SHP77 treated with DMSO at 0.1 percent for 48 hours (cell line): ENCODE data around the gene ZNF277.
A peak's percentile ranks its signal among the peaks of the same experiment; 100 is the strongest.

Experiments
- DNase-seq: peaks from one replicate; lab custom pipeline; 2025; lab: John Stamatoyannopoulos, UW

The ZNF277 gene

DNA sequence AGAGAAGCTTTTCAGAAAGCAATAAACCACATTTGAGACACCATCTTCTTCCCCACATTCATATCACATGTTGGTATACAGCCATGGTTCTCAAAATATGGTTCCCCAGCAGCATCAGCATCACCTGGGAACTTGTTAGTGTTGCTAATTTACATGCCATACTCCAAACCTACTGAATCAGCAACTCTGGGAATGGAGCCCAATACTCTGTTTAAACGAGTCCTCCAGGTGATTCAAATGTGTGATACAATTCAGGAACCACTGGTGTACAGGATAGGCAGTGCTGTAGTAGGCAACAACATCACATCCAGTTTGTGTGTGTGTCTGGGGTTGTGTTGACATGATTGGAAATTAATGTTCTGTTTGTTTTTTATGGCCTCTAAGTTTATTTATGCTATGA is 47.7 kb downstream of the ZNF277 start:
- DNase-seq = no peak

GRCh38 chr7:112254709-112255387 is 48.4 kb downstream of the ZNF277 start:
- no peak for DNase-seq

- DNase-seq = no peak
Measured at GRCh38 chr7:112255388-112255720, 48.9 kb downstream of the ZNF277 start.

GRCh38 chr7:112257073-112257472 is 50.6 kb downstream of the ZNF277 start:
- DNase-seq = no peak

DNA sequence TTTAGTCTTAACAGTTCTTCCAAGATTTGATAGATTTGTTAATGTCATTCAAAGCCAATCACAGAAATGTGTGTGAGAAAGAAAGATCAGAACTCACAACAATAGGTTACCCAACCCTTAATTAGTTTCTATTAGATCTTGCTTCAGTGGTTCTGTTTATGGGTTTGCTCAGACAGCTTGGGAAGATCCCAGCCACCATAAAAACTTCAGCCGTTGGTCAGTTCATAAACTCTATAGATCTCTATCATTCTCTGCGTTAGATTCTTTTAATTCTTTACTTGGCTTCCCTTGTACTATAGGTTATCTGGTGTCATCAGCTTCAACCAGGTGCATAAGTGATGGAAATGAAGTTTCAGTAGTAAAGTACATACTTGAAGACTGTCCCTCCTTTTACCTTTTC is 54.4 kb downstream of the ZNF277 start:
- DNase-seq = no peak

GRCh38 chr7:112262036-112262435 is 55.5 kb downstream of the ZNF277 start:
- DNase-seq = no peak

- no peak for DNase-seq
Measured at GRCh38 chr7:112262855-112263487, 56.5 kb downstream of the ZNF277 start.

- DNase-seq = no peak
Measured at GRCh38 chr7:112263519-112263918, 57.0 kb downstream of the ZNF277 start.

GRCh38 chr7:112266141-112266540 is 59.6 kb downstream of the ZNF277 start:
- DNase-seq = no peak

DNA sequence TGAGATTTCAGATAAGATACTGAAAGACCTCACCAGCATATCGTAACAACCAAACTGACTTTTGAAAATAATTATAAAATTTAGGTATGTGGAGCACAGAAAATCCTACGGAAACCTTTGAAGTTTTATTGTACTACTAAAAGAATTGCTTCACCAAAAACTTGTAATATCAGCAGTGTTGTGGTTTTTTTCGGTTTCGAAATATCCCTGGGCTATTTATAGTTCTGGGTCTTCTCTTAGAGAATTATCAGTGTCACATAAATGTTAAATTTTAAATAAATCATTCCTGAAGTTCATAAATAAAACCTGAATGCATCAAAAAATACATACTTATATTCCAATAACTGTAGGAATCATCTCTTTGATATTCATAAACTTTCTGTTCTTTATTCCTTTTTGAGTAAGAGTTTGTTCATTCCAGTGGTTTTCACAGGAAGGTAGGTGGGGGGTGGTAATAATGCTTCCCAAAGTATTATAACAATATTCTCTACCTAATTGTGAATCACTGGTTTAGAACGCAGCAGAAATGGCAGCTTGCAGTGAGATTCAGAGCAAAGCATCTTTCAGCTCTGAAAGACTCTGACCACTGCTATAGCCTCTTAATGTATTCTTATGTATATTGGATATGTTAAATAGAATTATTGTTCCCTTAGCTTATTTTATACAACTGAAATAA is 60.2 kb downstream of the ZNF277 start:
- no peak for DNase-seq

DNA sequence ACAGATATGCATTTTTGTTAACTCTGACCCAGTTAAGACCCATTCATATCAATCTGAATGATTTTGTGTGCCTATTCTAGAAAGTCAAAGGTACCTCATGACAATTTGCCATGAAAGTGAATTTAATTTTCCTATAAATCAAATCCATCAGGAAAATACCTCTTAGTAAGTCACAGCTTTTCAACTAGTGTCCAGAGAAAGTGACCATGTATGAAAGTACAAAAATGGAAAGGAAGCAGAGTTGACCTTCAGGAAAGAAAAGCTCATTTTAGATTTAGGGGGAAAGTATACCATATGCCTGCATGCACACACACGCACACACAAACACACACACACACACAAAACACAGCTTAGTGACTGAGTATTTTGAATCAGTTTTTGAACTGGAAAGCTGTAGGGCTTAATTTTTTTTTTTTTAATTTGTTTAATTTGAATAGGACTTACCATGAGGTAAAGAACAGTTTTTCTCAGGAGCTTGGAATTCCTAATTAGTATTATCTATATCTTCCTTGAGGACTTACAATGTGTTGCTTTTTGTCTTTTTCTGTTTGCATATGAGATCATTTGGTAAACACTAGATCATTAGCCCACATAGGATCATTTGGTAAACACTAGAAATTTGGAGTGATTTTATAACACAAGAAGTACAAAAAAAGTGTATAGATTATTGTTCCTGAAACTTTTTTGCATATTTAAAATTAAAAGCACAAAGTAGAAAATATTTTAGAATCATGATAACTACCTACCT is 61.6 kb downstream of the ZNF277 start:
- no peak for DNase-seq

DNA sequence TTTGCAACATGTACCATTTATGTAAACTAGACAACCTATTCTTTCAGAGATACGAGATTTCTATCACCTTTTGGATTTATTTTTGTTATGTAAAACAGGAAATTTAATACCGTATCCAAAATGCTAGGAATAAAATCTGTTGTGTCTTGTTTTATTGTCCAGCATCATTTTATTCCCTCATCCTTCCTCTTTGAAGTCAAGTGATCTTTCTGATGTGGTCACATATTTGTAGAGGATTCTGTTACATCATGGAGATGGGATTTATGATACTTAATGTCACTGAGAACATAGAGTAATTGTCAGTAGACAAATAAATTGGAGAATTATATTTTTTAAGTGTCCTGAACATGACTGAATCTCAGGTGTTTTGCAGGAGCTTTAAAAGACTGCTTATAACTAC is 64.7 kb downstream of the ZNF277 start:
- peak; percentile 95 for DNase-seq

- peak; percentile 72 for DNase-seq
Measured at GRCh38 chr7:112272921-112273561, 66.5 kb downstream of the ZNF277 start.

- DNase-seq = no peak
Measured at GRCh38 chr7:112279042-112279441, 72.5 kb downstream of the ZNF277 start.

DNA sequence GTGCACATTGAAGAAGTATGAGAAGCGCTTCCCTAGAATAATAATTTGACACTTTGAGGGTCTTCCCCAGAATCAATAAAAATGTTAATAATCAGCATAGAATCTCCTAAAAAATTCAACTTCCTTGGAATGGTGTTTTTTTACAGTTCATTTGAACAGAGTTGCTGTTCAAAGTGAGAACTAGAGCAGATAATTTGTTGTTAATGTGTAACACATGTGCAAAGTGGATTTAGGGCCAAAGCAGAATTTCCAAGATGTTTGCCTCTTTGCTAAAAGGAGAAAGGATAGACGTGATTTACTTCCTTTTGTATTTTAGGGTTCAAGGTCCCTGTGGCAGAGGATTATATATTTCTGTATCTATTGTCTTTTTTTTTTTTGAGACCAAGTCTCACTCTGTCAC is 73.8 kb downstream of the ZNF277 start:
- no peak for DNase-seq

GRCh38 chr7:112282476-112283188 is 76.1 kb downstream of the ZNF277 start:
- no peak for DNase-seq

- DNase-seq = no peak
Measured at GRCh38 chr7:112283382-112283910, 77.0 kb downstream of the ZNF277 start.

DNA sequence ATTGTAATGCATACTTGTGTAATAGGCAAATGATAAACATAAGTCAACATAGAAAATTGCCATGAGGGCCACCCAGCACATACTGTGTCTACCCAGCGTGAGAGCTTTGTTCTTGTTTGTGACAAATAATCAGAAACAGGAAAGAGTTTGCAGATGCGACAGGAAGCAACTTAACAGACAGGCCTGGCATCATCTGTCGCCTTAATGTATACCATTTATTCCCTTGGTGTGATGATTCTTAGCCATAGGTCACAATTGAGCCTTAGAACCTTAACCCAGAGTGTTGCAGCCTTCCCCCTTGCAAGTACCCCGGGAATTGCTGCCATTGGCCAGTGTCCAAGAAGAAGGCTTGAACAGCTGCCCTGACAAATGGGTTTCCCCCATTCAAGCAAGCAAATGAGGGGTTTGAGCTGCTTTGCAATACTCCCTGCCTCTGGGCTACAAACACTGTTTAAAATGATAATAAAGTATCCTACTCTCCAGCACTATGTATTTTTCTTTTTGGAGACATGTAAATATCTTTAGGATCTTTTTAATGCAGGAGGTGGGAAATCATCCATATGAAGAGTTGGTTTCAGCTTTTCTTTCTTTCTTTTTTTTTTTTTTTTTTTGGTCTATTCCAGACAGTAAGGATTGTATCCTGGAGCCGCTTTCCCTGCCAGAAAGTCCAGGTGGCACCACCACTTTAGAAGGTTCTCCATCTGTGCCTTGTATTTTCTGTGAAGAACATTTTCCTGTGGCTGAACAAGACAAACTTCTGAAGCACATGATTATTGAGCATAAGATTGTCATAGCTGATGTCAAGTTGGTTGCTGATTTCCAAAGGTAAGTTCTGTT is 80.0 kb downstream of the ZNF277 start:
- DNase-seq = peak; percentile 44

GRCh38 chr7:112288301-112288700 is 81.8 kb downstream of the ZNF277 start:
- no peak for DNase-seq

DNA sequence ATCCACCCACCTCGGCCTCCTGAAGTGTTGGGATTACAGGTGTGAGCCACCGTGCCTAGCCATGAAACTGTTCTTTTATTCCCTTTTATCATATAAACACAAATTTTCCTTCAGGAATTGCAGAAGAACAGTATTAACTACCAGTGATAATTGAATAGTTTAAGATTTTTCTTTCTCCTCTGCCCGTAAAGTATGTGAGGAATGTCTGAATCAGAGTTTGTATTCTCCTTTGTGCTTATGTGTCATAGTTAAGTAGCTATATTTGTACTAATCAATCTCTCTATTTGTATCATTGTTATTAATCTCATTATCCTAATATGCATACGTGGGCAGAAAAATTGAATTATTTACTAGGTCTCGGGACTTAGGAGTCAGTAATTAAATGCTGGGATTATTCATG is 83.6 kb downstream of the ZNF277 start:
- no peak for DNase-seq
